HEK293 (cell line): ENCODE data around the gene HSCB.

Experiments used
- GFI1B ChIP-seq: fragments of 450-650 bp; formaldehyde crosslinking; IDR thresholded peaks from 2 replicates; pipeline ENCODE4 v1.5.1; 2016; ENCODE audit warnings: missing biosample characterization, missing genetic modification characterization
- GLI4 ChIP-seq: fragments of 450-650 bp; formaldehyde crosslinking; IDR thresholded peaks from 2 replicates; pipeline ENCODE4 v1.5.1; 2016; ENCODE audit warnings: missing biosample characterization, missing genetic modification characterization
- PRDM10 ChIP-seq: fragments of 450-650 bp; formaldehyde crosslinking; IDR thresholded peaks from 2 replicates; pipeline ENCODE4 v1.5.1; 2016; ENCODE audit warnings: missing biosample characterization, missing genetic modification characterization
- REPIN1 ChIP-seq: fragments of 450-650 bp; formaldehyde crosslinking; IDR thresholded peaks from 2 replicates; pipeline ENCODE4 v1.5.1; 2017; ENCODE audit warnings: missing biosample characterization, missing genetic modification characterization, low read depth
- SP7 ChIP-seq: fragments of 450-650 bp; formaldehyde crosslinking; IDR thresholded peaks from 2 replicates; pipeline ENCODE4 v1.5.1; 2016; ENCODE audit warnings: missing biosample characterization, missing genetic modification characterization
- ZBTB49 ChIP-seq: fragments of 450-650 bp; formaldehyde crosslinking; IDR thresholded peaks from 2 replicates; pipeline ENCODE4 v1.5.1; 2016; ENCODE audit warnings: missing biosample characterization, missing genetic modification characterization, low read depth
- ZFHX2 ChIP-seq: fragments of 450-650 bp; formaldehyde crosslinking; conservative IDR thresholded peaks from 2 replicates; pipeline ENCODE4 v1.5.1; 2016; ENCODE audit warnings: missing biosample characterization, missing genetic modification characterization
- ZNF121 ChIP-seq: fragments of 450-650 bp; formaldehyde crosslinking; IDR thresholded peaks from 2 replicates; pipeline ENCODE4 v1.5.1; 2016; ENCODE audit warnings: missing biosample characterization, missing genetic modification characterization
- ZNF214 ChIP-seq: fragments of 450-650 bp; formaldehyde crosslinking; IDR thresholded peaks from 2 replicates; pipeline ENCODE4 v1.5.1; 2017; ENCODE audit warnings: missing biosample characterization, mild to moderate bottlenecking, missing genetic modification characterization, borderline replicate concordance
- ZNF26 ChIP-seq: fragments of 450-650 bp; formaldehyde crosslinking; IDR thresholded peaks from 2 replicates; pipeline ENCODE4 v1.5.1; 2016; ENCODE audit warnings: missing biosample characterization, missing genetic modification characterization
- ZNF266 ChIP-seq: fragments of 450-650 bp; formaldehyde crosslinking; IDR thresholded peaks from 2 replicates; pipeline ENCODE4 v1.5.1; 2016; ENCODE audit warnings: missing biosample characterization, missing genetic modification characterization, low read depth
- ZNF280C ChIP-seq: fragments of 450-650 bp; formaldehyde crosslinking; IDR thresholded peaks from 2 replicates; pipeline ENCODE4 v1.5.1; 2016; ENCODE audit warnings: missing biosample characterization, missing genetic modification characterization
- ZNF324 ChIP-seq: fragments of 450-650 bp; formaldehyde crosslinking; IDR thresholded peaks from 2 replicates; pipeline ENCODE4 v1.5.1; 2016; ENCODE audit warnings: missing biosample characterization, missing genetic modification characterization
- ZNF449 ChIP-seq: fragments of 450-650 bp; formaldehyde crosslinking; IDR thresholded peaks from 2 replicates; pipeline ENCODE4 v1.5.1; 2017; ENCODE audit warnings: missing biosample characterization, mild to moderate bottlenecking, missing genetic modification characterization, moderate library complexity
- ZNF510 ChIP-seq: fragments of 450-650 bp; formaldehyde crosslinking; IDR thresholded peaks from 2 replicates; pipeline ENCODE4 v1.5.1; 2018; ENCODE audit warnings: mild to moderate bottlenecking, missing genetic modification characterization, missing biosample characterization; ENCODE audit not compliant: insufficient replicate concordance
- ZNF529 ChIP-seq: fragments of 450-650 bp; formaldehyde crosslinking; IDR thresholded peaks from 2 replicates; pipeline ENCODE4 v1.5.1; 2017; ENCODE audit warnings: missing genetic modification characterization, missing biosample characterization; ENCODE audit not compliant: insufficient replicate concordance
- ZNF548 ChIP-seq: fragments of 450-650 bp; formaldehyde crosslinking; IDR thresholded peaks from 2 replicates; pipeline ENCODE4 v1.5.1; 2016; ENCODE audit warnings: missing biosample characterization, missing genetic modification characterization
- ZNF580 ChIP-seq: fragments of 450-650 bp; formaldehyde crosslinking; IDR thresholded peaks from 2 replicates; pipeline ENCODE4 v1.5.1; 2016; ENCODE audit warnings: missing biosample characterization, missing genetic modification characterization
- ZNF645 ChIP-seq: fragments of 450-650 bp; formaldehyde crosslinking; IDR thresholded peaks from 2 replicates; pipeline ENCODE4; 2016; ENCODE audit warnings: missing biosample characterization, missing genetic modification characterization
- ZNF792 ChIP-seq: fragments of 450-650 bp; formaldehyde crosslinking; IDR thresholded peaks from 2 replicates; pipeline ENCODE4 v1.5.1; 2016; ENCODE audit warnings: missing biosample characterization, missing genetic modification characterization
- ZSCAN5A ChIP-seq: fragments of 450-650 bp; formaldehyde crosslinking; IDR thresholded peaks from 2 replicates; pipeline ENCODE4 v1.5.1; 2016; ENCODE audit warnings: missing biosample characterization, missing genetic modification characterization

The HSCB gene

GRCh38 chr22:28711820-28712777 is 29.7 kb upstream of the HSCB start (continued):
- TF ChIP-seq ZNF280C (tag by site-specific recombination) (no peak), ZNF266 (tag by site-specific recombination) (no peak), ZNF548 (tag by site-specific recombination) (no peak), GLI4 (tag by site-specific recombination) (no peak), ZFHX2 (tag by site-specific recombination) (no peak), ZNF792 (tag by site-specific recombination) (no peak), ZNF580 (tag by site-specific recombination) (no peak), REPIN1 (tag by site-specific recombination) (no peak), ZBTB49 (tag by site-specific recombination) (no peak), PRDM10 (peak; percentile 83), SP7 (peak; percentile 89), ZNF121 (no peak), ZNF510 (no peak), ZNF645 (no peak), ZSCAN5A (tag by site-specific recombination) (no peak), GFI1B (peak; percentile 85), ZNF324 (tag by site-specific recombination) (no peak), ZNF26 (tag by site-specific recombination) (no peak), ZNF529 (tag by site-specific recombination) (no peak), ZNF214 (tag by site-specific recombination) (no peak), ZNF449 (tag by site-specific recombination) (no peak; the same call in 1 of the 2 replicates)
